Fibroblast of pulmonary artery (primary cell): ENCODE data around the gene TUT7.
A peak's percentile ranks its signal among the peaks of the same experiment; 100 is the strongest.

Experiments used
- DNase-seq: peaks from one replicate; pipeline ENCODE4 v3.0.0-alpha.2; 2010; ENCODE audit warnings: low read depth
- H3K4me3 ChIP-seq: replicated peaks from 2 replicates; pipeline ENCODE4 v1.5.1; 2011; ENCODE audit warnings: low read depth, mild to moderate bottlenecking, control low read depth, low read length, moderate library complexity
- CTCF ChIP-seq: IDR thresholded peaks from 2 replicates; pipeline ENCODE4 v1.5.1; 2011; ENCODE audit warnings: mild to moderate bottlenecking, control low read depth, low read length, inconsistent platforms; ENCODE audit errors: missing control alignments

TUT7 gene

DNA sequence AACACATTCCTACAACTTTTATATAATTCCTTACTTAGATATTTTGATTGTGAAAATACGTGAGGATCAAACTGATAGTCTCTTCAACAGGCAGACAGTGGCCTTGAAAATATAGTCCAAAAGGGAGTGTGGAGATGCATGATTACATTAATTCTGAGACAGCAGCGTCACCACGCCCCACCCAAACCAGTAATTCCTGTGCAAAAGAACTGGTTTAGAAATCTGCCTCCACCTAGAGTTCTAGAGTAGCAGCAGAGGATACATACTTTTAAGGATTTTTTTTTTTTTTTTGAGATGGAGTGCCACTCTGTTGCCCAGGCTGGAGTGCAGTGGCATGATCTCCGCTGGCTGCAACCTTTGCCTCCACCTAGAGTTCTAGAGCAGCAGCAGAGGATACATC is 1.6 kb upstream of the TUT7 start:
- no peak for TF ChIP-seq CTCF
- H3K4me3 ChIP-seq = no peak overlapping the region
- no peak for DNase-seq

GRCh38 chr9:86354818-86355309 is 654 bp upstream of the TUT7 start:
- no peak for TF ChIP-seq CTCF
- H3K4me3 ChIP-seq = peak overlapping the region; percentile 61
- DNase-seq = peak; percentile 32

- H3K4me3 ChIP-seq = peak overlapping the region; percentile 86
- no peak for TF ChIP-seq CTCF
- peak; percentile 33 for DNase-seq
These were observed 577 bp downstream of the TUT7 start for GRCh38 chr9:86353655-86354010.

DNA sequence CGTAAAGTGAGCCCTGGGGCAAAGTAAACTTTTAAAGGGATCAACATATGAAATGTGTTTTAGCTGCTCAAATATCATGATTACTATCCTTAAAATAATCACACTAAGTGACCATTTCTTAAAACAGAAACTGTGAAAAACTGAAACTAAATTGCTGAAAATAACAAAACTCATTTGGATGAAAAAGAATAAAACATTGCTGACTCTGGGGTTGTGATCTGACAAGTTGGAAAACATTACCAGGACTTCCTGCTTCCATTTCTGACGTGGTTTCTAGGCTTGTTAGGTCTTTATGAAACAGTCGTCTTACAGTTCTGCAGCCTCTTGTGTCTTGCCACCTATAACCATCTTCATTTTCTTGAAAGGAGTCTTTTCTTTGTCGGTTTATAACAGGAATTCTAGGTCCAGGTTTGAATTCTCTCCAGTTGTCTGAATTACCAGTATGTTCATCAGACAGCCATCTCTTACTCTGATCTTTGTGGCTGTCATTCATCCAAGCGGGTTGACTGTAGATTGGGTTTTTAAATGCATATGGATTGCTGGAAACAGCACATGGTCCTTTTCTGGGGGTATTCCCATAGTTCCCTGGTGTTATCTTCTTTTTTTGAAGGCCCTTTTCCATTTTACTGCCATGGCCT is 1.7 kb downstream of the TUT7 start:
- TF ChIP-seq CTCF = no peak
- peak; percentile 29 for DNase-seq
- H3K4me3 ChIP-seq = peak overlapping the region; percentile 86

DNA sequence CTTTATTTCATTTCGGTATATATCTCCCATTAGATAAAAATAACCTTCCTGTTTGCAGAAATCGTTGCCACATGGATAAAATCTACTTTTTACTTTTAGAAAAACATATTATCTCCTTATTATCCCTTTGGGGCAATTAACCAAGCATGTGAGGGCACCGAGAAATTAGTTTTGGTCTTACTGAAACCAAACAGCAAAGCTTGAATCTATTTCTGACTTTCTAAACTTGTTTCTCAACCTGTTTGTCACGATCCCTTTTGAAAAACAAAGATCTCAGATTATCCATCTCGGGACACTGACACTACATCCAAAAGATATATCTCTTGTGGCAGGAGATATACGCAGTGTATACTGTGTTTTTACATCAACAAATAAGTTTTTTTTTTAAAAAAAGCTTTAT is 2.3 kb downstream of the TUT7 start:
- no peak for TF ChIP-seq CTCF
- no peak for DNase-seq
- H3K4me3 ChIP-seq = peak overlapping the region; percentile 86

DNA sequence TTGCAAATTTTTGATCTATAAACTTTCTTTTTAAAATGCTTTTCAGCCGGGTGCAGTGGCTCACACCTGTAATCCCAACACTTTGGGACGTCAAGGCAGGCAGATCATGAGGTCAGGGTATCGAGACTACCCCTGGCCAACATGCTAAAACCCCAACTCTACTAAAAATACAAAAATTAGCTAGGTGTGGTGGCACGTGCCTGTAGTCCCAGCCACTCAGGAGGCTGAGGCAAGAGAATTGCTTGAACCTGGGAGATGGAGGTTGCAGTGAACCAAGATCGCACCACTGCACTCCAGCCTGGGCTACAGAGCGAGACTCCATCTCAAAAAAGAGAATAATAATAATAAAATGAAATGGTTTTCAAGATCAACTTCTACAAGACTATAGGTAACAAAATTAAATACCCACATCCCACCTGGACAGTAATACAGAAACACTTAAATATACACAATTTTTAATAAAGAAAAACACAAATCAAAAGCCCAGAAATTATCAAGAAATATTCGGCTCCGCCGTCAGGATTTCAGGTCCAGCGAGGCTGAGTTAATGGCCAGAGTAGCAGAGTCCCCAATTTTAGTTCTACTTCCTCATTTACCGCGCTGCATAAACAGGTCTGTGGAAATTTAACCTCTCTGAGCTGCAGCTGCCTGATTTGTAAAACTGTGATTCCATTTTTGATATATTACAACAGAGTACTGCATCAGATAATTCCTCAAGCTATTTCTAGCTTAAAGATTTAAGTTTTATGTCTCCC is 4.0 kb downstream of the TUT7 start:
- peak overlapping the region; percentile 18 for H3K4me3 ChIP-seq
- DNase-seq = no peak
- no peak for TF ChIP-seq CTCF
